ENCODE data around the gene TUBB4B.

- TF ChIP-seq REST (IDR thresholded peaks at IDR 0.05; ENCODE audit: low read depth, low read length) (no peak), CTCF (IDR thresholded peaks at IDR 0.05) (no peak), SMC3 (IDR thresholded peaks at IDR 0.05; ENCODE audit: low read depth, low read length) (no peak), FOSL2 (IDR thresholded peaks at IDR 0.05; ENCODE audit: borderline replicate concordance, low read depth) (no peak)
Observed at GRCh38 chr9:137219757-137220316, 21.2 kb upstream of the TUBB4B start.

Data from SK-N-SH (cell line).